Lung (tissue), 12 donors: ENCODE measurements around the gene TOX2. TPM values are rescaled to one million over a fixed set of nuclear protein-coding genes. Genes with fewer than 3 reads are reported as not detected.

Experiments used
- ATAC-seq: fragments of 200-7000 bp; cut with Tn5 transposase; one replicate; pipeline ENCODE4 v1.9.1; 2020; ENCODE audit warnings: moderate number of reproducible peaks; ENCODE audit not compliant: insufficient read depth, low FRiP score
- DNase-seq, 3 donors: peaks; one replicate each; pipeline ENCODE4 v3.0.0-alpha.2; 2013 to 2017
- H3K27ac ChIP-seq, 2 donors: one replicate each; pipeline ENCODE4 v1.5.1; 2013; ENCODE audit warnings: mild to moderate bottlenecking in 2 of 2, moderate library complexity in 2 of 2, control low read depth in 1 of 2, inconsistent platforms in 1 of 2, low read depth in 1 of 2, low read length in 1 of 2
- H3K27me3 ChIP-seq, 3 donors: one replicate each; pipeline ENCODE4 v1.5.1; 2013; ENCODE audit warnings: low read length in 2 of 3; ENCODE audit not compliant: control insufficient read depth in 3 of 3, insufficient read depth in 3 of 3
- H3K36me3 ChIP-seq, 4 donors: one replicate each; pipeline ENCODE4 v1.5.1; 2013; ENCODE audit warnings: low read length in 4 of 4, mild to moderate bottlenecking in 1 of 4, moderate library complexity in 1 of 4; ENCODE audit not compliant: control insufficient read depth in 4 of 4, insufficient read depth in 4 of 4
- H3K4me1 ChIP-seq, 5 donors: one replicate each; pipeline ENCODE4 v1.5.1; 2013; ENCODE audit warnings: low read length in 5 of 5, mild to moderate bottlenecking in 2 of 5, moderate library complexity in 1 of 5; ENCODE audit not compliant: control insufficient read depth in 5 of 5, insufficient read depth in 5 of 5
- H3K4me3 ChIP-seq: one replicate; pipeline ENCODE4 v1.5.1; 2013; ENCODE audit warnings: mild to moderate bottlenecking, control low read depth, moderate library complexity
- H3K9ac ChIP-seq, 2 donors: one replicate each; pipeline ENCODE4 v1.5.1; 2013; ENCODE audit warnings: low read length in 2 of 2, control low read depth in 1 of 2; ENCODE audit not compliant: insufficient read depth in 1 of 2
- H3K9me3 ChIP-seq, 4 donors: one replicate each; pipeline ENCODE4 v1.5.1; 2013; ENCODE audit warnings: low read length in 3 of 4, mild to moderate bottlenecking in 1 of 4, moderate library complexity in 1 of 4; ENCODE audit not compliant: control insufficient read depth in 4 of 4, insufficient read depth in 3 of 4
- whole genome bisulfite sequencing, 2 donors: extraction: QIAGEN DNeasy Blood & Tissue Kit; methylation state at CpG; one replicate each; pipeline ENCODE4 v1.1.7; 2013; 5-methylcytosine and 5-hydroxymethylcytosine counted together
- polyA plus RNA-seq, 2 donors: library from polyadenylated mRNA; stranded (reverse); fragments of 200-250 nt; gene quantifications; one replicate each; pipeline ENCODE4 v1.2.1, GENCODE V29; 2013
- total RNA-seq, 2 donors: library from RNA; depleted of rRNA in 1 of 2; stranded (reverse); fragments of >200 nt in 1 of 2; gene quantifications; one replicate each; pipeline ENCODE4 v1.2.1, GENCODE V29; 2014 to 2021
- TF ChIP-seq, protein P1 (sequence below): IDR thresholded peaks from 2 replicates; pipeline ENCODE4 v1.5.1; 2012; ENCODE audit warnings: mild to moderate bottlenecking; ENCODE audit errors: control extremely low read depth, extremely low read depth
- donor health status: control.
- donor health status: control.
- donor health status: Bipolar disorder and iron deficiency.
- donor health status: healthy.
- donor health status: DM: yes; HTN: yes; CAD: no.

The TOX2 gene
- total and polyA plus RNA-seq, 4 donors = 12.0 to 25.5 (median 16.6) TPM

DNA sequence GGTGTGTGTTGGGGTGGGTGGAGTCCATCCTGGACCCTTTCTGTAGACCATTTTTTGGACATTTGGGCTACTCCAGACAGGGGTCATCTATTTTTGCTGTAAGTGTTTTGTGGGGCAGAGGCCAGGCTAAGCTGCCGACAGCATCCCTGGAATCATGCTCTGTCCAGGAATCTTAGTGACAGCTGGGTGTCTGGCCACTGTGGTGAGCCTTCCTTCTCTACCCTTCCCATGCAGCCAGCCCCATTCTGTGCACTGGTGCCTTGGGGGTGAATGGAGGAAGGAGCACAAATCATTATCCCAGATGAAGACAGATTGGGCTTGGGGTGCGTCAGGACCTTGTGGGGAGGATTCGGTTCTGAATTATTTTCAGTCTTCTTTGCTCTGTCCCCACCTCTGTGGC is 20.2 kb downstream of the TOX2 start:
- Histone ChIP-seq H3K27ac (no peak overlapping the region), H3K36me3 (no peaks in the 10 kb centered on the region), H3K4me1 (peaks cover 0 to 50% (median 24%) of the 10 kb centered on the region in 5 donors), H3K9ac (no peak overlapping the region), H3K27me3 (no peaks in the 10 kb centered on the region), H3K9me3 (no peaks in the 10 kb centered on the region), H3K4me3 (no peak overlapping the region)
- WGBS, 2 donors = 84 to 93% methylated on average over 3 of the region's 3 CpGs
- TF ChIP-seq, protein P1, sequence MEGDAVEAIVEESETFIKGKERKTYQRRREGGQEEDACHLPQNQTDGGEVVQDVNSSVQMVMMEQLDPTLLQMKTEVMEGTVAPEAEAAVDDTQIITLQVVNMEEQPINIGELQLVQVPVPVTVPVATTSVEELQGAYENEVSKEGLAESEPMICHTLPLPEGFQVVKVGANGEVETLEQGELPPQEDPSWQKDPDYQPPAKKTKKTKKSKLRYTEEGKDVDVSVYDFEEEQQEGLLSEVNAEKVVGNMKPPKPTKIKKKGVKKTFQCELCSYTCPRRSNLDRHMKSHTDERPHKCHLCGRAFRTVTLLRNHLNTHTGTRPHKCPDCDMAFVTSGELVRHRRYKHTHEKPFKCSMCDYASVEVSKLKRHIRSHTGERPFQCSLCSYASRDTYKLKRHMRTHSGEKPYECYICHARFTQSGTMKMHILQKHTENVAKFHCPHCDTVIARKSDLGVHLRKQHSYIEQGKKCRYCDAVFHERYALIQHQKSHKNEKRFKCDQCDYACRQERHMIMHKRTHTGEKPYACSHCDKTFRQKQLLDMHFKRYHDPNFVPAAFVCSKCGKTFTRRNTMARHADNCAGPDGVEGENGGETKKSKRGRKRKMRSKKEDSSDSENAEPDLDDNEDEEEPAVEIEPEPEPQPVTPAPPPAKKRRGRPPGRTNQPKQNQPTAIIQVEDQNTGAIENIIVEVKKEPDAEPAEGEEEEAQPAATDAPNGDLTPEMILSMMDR = no peak
- no peak for DNase-seq
- ATAC-seq = no peak

GRCh38 chr20:43936104-43936770 is 21.6 kb downstream of the TOX2 start:
- Histone ChIP-seq H3K9me3 (no peaks in the 10 kb centered on the region), H3K36me3 (no peaks in the 10 kb centered on the region), H3K9ac (peak overlapping the region in 1 of 2 donors; percentile 4), H3K27ac (no peak overlapping the region), H3K4me1 (peaks cover 0 to 58% (median 27%) of the 10 kb centered on the region in 5 donors), H3K27me3 (no peaks in the 10 kb centered on the region), H3K4me3 (no peak overlapping the region)
- ATAC-seq = no peak
- 76 to 87% methylated on average over 4 of the region's 4 CpGs for WGBS, 2 donors
- TF ChIP-seq, protein P1 = no peak
- peak; percentile 56 to 77 (median 71) for DNase-seq

DNA sequence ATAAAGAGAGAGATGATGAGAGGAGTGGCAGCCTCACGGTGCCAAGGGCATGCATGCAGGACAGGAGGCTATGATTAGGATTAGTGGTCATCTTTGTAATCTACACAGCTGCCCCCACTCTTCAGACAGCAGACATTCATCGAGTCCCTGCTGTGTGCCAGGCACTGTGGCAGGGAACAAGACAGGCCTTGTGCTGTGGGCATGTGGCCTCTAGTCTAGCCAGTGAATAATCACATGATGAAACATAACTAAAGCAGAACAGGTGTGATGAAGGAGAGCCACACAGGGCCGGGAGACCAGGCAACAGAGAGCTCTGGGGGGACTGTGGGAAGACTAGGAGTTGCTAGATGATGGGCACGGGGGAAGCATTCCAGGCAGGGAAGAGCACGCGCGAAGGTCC is 22.2 kb downstream of the TOX2 start:
- H3K27me3 ChIP-seq = no peaks in the 10 kb centered on the region
- no peak for DNase-seq
- TF ChIP-seq, protein P1 = no peak
- H3K9ac ChIP-seq = peak overlapping the region in 1 of 2 donors; percentile 3
- H3K4me1 ChIP-seq = peaks cover 0 to 58% (median 28%) of the 10 kb centered on the region in 5 donors
- H3K27ac ChIP-seq = no peak overlapping the region
- no peak overlapping the region for H3K4me3 ChIP-seq
- 74 to 84% methylated on average over 7 of the region's 7 CpGs for WGBS, 2 donors
- no peak for ATAC-seq
- no peaks in the 10 kb centered on the region for H3K9me3 ChIP-seq
- no peaks in the 10 kb centered on the region for H3K36me3 ChIP-seq
